Right lobe of liver (tissue), 6 donors: ENCODE results near the gene LONP2. TPM values are rescaled to one million over a fixed set of nuclear protein-coding genes. Genes with fewer than 3 reads are reported as not detected.

Experiments
- ATAC-seq, 4 donors: fragments of 200-7000 bp; cut with Tn5 transposase; one replicate each; pipeline ENCODE4 v1.9.1; 2020; ENCODE audit warnings: mild to moderate bottlenecking in 4 of 4, moderate library complexity in 4 of 4
- DNase-seq, 3 donors: peaks; one replicate each; pipeline ENCODE4 v3.0.0-alpha.2; 2020
- H3K27ac ChIP-seq, 3 donors: fragments of 200-600 bp; one replicate each; pipeline ENCODE4 v1.8.0; 2022
- H3K27me3 ChIP-seq, 2 donors: fragments of 200-600 bp; one replicate each; pipeline ENCODE4 v1.8.0; 2022
- H3K36me3 ChIP-seq, 4 donors: fragments of 200-600 bp; sonication (generic) in 1 of 4; one replicate each; pipeline versions ENCODE4 v1.5.1 to v1.8.0; 2017 to 2022; ENCODE audit warnings: control low read depth in 1 of 4
- H3K4me1 ChIP-seq, 4 donors: fragments of 200-600 bp; sonication (generic) in 1 of 4; one replicate each; pipeline versions ENCODE4 v1.5.1 to v1.8.0; 2017 to 2022; ENCODE audit warnings: control low read depth in 1 of 4
- H3K4me3 ChIP-seq, 3 donors: fragments of 200-600 bp; one replicate each; pipeline ENCODE4 v1.8.0; 2022
- H3K9me3 ChIP-seq, 4 donors: fragments of 200-600 bp; sonication (generic) in 1 of 4; one replicate each; pipeline versions ENCODE4 v1.5.1 to v1.8.0; 2017 to 2022; ENCODE audit warnings: control low read depth in 1 of 4
- POLR2A ChIP-seq: fragments of 450-650 bp; IDR thresholded peaks from one replicate; pipeline ENCODE4 v1.6.1; 2017; ENCODE audit warnings: antibody characterized with exemption, mild to moderate bottlenecking
- WGBS: methylation state at CpG from one replicate; pipeline ENCODE4 v1.1.6; 2018; ENCODE audit warnings: low coverage, low lambda C conversion rate; ENCODE audit not compliant: insufficient coverage; ENCODE audit errors: missing lambda C conversion rate; 5-methylcytosine and 5-hydroxymethylcytosine counted together
- intact Hi-C, 2 donors: fragments of 100-400 bp; cut with DNase I; formaldehyde crosslinking; loops; one replicate each; pipeline versions ENCODE4 v1.11.2 to v1.14.1; 2022
- long read RNA-seq: library from polyadenylated mRNA; unstranded; transcript quantifications from one replicate; pipeline ENCODE4 v2.0.0, GENCODE V29; 2019
- total RNA-seq, 6 experiments: library from RNA; depleted of rRNA in 2 of 6; stranded (reverse); fragments of >200 nt in 2 of 6; fragmentation: NEBNext Ultra II Directional in 3 of 6; extraction: Animal tissue kit (Norgen Biotek cat#: 25700) in 3 of 6; gene quantifications; one replicate each; pipeline versions ENCODE4 v1.1.0 to v1.2.4, GENCODE V29; 2016 to 2023
- TF ChIP-seq, protein P1 (sequence below), 4 donors: fragments of 200-600 bp in 3 of 4; fragments of 450-650 bp in 1 of 4; IDR thresholded peaks; one replicate each; pipeline versions ENCODE4 v1.5.1 to v1.8.0; 2016 to 2022; ENCODE audit warnings: antibody characterized with exemption in 4 of 4, mild to moderate bottlenecking in 2 of 4
- donor health status: DM: no; HTN: yes; CAD: no.
- donor health status: DM: no; HTN: no; CAD: no.
- donor health status: DM: no; HTN: no; CAD: no.
- donor health status: DM: no; HTN: yes; CAD: no.
- donor health status: DM: no; HTN: yes; CAD: no.

LONP2 gene, protein sequence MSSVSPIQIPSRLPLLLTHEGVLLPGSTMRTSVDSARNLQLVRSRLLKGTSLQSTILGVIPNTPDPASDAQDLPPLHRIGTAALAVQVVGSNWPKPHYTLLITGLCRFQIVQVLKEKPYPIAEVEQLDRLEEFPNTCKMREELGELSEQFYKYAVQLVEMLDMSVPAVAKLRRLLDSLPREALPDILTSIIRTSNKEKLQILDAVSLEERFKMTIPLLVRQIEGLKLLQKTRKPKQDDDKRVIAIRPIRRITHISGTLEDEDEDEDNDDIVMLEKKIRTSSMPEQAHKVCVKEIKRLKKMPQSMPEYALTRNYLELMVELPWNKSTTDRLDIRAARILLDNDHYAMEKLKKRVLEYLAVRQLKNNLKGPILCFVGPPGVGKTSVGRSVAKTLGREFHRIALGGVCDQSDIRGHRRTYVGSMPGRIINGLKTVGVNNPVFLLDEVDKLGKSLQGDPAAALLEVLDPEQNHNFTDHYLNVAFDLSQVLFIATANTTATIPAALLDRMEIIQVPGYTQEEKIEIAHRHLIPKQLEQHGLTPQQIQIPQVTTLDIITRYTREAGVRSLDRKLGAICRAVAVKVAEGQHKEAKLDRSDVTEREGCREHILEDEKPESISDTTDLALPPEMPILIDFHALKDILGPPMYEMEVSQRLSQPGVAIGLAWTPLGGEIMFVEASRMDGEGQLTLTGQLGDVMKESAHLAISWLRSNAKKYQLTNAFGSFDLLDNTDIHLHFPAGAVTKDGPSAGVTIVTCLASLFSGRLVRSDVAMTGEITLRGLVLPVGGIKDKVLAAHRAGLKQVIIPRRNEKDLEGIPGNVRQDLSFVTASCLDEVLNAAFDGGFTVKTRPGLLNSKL
- 100 to 1,000 TPM; 102 to 164 (median 153) TPM for total RNA-seq
- long read RNA-seq, full-length matches to known transcripts: 5 of 31 reads
- long read RNA-seq, partial matches to known transcripts: 11 of 31 reads
- long read RNA-seq, other reads (novel, unspliced or antisense): 15 of 31 reads

DNA sequence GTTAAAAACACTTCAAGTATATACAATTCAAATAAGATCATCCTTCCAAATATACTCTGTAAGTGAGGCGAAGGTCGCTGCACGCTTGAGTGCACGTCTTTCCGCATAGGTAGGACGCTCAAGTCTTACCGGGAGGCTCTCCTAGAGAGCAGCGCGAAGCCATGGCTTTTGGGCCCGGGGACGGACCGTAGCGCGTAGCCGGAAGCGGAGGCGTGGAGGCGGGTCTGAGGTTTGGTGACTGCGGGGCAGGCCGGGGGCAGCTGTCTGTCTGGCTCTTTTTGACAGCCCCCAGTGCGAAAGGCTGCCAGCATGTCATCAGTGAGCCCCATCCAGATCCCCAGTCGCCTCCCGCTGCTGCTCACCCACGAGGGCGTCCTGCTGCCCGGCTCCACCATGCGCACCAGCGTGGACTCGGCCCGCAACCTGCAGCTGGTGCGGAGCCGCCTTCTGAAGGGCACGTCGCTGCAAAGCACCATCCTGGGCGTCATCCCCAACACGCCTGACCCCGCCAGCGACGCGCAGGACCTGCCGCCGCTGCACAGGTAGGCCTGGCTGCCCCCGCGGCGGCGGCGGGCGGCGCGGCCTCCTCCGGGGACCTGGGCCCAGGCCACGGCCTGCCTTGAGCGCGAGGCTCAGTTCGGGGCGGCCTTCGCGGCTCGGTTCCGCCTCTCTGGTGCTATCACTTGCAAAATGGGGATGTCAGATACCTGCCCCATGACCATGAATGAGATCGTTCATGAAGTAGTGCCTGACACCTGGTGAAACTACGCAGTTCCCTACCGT, at the start of gene LONP2:
TSS of gene LONP2 (plus strand) at position 221 of the 783 bp plus-strand sequence. CDS start at position 310, 89 bp downstream.
- Histone ChIP-seq H3K27me3 (no peaks in the 10 kb centered on the region), H3K36me3 (no peaks in the 10 kb centered on the region), H3K27ac (peak within 1 kb of the TSS; percentile 92 to 95 (median 94)), H3K4me1 (peaks cover 0 to 24% (median 4%) of the 10 kb centered on the region in 4 donors), H3K4me3 (peak within 1 kb of the TSS; percentile 91 to 99 (median 94)), H3K9me3 (no peaks in the 10 kb centered on the region)
- peak; percentile 92 to 96 (median 94) for DNase-seq
- peak; percentile 91 to 92 (median 91) for ATAC-seq
- WGBS: 0% methylated on average over 21 of the region's 63 CpGs
- TF ChIP-seq, protein P1, sequence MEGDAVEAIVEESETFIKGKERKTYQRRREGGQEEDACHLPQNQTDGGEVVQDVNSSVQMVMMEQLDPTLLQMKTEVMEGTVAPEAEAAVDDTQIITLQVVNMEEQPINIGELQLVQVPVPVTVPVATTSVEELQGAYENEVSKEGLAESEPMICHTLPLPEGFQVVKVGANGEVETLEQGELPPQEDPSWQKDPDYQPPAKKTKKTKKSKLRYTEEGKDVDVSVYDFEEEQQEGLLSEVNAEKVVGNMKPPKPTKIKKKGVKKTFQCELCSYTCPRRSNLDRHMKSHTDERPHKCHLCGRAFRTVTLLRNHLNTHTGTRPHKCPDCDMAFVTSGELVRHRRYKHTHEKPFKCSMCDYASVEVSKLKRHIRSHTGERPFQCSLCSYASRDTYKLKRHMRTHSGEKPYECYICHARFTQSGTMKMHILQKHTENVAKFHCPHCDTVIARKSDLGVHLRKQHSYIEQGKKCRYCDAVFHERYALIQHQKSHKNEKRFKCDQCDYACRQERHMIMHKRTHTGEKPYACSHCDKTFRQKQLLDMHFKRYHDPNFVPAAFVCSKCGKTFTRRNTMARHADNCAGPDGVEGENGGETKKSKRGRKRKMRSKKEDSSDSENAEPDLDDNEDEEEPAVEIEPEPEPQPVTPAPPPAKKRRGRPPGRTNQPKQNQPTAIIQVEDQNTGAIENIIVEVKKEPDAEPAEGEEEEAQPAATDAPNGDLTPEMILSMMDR (IDR thresholded peaks at IDR 0.05): no peak
- peak; percentile 94 for TF ChIP-seq POLR2A
- intact Hi-C loops: no loop called here

DNA sequence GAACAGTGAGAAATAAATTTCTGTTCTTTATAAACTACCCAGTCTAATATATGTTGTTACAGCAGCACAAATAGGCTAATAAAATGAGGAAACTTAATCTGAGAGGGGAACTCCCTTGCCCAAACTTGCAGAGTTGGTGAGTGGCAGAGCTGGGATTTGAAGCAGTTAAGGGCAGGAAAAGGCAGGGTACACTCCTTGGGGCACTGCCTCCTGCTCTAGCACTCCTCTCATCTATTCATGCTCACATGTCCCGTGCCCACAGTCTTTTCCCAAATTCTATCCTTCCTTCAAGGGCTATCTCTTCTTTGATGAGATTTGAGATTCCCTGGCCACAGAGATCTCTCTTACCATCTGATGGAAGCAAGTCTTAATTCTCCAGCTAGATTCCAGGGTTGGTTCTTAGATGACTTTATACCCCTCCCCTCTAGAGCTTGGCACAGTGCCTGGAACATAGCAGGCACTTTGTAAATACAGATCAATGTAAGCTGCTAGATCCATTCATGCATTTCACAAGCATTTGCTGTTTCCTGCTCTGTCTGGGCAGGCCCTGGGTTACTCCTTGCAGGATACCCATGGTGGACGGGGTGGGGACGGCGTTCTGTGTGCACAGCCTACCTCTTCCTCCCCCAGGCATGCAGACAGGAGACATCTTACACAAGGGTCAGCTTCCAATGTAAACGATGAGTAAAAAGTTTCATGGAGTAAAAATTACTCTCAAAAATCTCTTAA, 49.1 kb upstream of the LONP2 start:
- 33% methylated on average over 5 of the region's 5 CpGs for WGBS
- ATAC-seq: peak; percentile 74 to 89 (median 82)

DNA sequence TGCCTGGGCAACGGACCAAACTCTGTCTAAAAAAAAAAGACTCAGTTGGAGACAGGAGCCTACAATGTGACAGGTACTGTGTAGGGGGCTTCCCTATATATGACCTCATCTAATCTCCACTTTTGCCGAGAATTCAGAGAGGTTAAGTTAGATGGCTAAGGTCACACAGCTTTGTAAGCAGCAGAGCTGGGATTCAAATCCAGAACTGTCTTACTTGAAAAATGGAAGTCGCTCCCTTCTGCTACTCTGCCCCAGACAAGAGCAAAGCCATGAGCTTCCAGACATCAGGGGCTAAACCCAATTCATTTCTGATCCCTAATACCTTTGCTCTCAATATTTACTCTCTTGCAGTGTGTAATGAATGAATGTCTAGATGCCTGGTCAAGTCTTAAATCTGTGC, 46.8 kb upstream of the LONP2 start:
- WGBS: 96% methylated on average over 3 of the region's 3 CpGs
- ATAC-seq (no peak), DNase-seq (no peak)
- intact Hi-C loops: no loop called here
- H3K4me3 ChIP-seq: no peak overlapping the region
- H3K27ac ChIP-seq: no peak overlapping the region
- H3K9me3 ChIP-seq: no peaks in the 10 kb centered on the region
- no peaks in the 10 kb centered on the region for H3K27me3 ChIP-seq
- no peaks in the 10 kb centered on the region for H3K36me3 ChIP-seq
- TF ChIP-seq, protein P1 (IDR thresholded peaks at IDR 0.05): no peak
- no peak for TF ChIP-seq POLR2A
- H3K4me1 ChIP-seq: peaks cover 0 to 15% (median 4%) of the 10 kb centered on the region in 4 donors

More for the DNA sequence above, 49.1 kb upstream of the LONP2 start:
- intact Hi-C loops: no loop called here
- no peak for TF ChIP-seq POLR2A
- TF ChIP-seq, protein P1 (IDR thresholded peaks at IDR 0.05): no peak
- Histone ChIP-seq H3K36me3 (no peaks in the 10 kb centered on the region), H3K4me1 (peaks cover 0 to 4% (median 0%) of the 10 kb centered on the region in 4 donors), H3K27me3 (no peaks in the 10 kb centered on the region), H3K9me3 (no peaks in the 10 kb centered on the region), H3K27ac (no peak overlapping the region), H3K4me3 (no peak overlapping the region)
- DNase-seq: peak in 1 of 3 donors; percentile 35
